Pericardium fibroblast (primary cell): Measurements from ENCODE around the gene ZNF780A. TPM values are rescaled to one million over a fixed set of nuclear protein-coding genes. Genes with fewer than 3 reads are reported as not detected.

Experiments used
- total RNA-seq: library from RNA; depleted of rRNA; stranded (reverse); fragments of >200 nt; gene quantifications from 2 replicates; pipeline ENCODE4 v1.2.3, GENCODE V29; 2015

Gene ZNF780A
- 8.3 and 15.3 TPM in 2 replicates for total RNA-seq

GRCh38 chr19:40090241-40091204 is at the start of gene ZNF780A:
Gene ZNF780A (minus strand): TSS chr19:40090943. CDS start chr19:40084753, 6,190 bp downstream.

GRCh38 chr19:40055832-40056504 is 34.8 kb downstream of the ZNF780A start, which contains the start of gene ZNF780B:
Gene ZNF780B (minus strand): TSS chr19:40056231. CDS start chr19:40050332, 5,899 bp downstream.

Other genes with a start within 250 kb of the ZNF780A start
- 98.4 and 142 TPM in 2 replicates for gene FBL, start 244.6 kb downstream of the ZNF780A start, total RNA-seq
- gene FCGBP, start 156.3 kb downstream of the ZNF780A start, total RNA-seq, result 0.17 TPM in 1 of 2 replicates, not detected in the other
- gene PSMC4, start 119.8 kb downstream of the ZNF780A start, total RNA-seq, result 66.0 and 86.1 TPM in 2 replicates
- 1.0 and 1.9 TPM in 2 replicates for gene ZNF546, start 93.9 kb downstream of the ZNF780A start, total RNA-seq
- 4.6 and 20.4 TPM in 2 replicates for gene ZNF780B, start 34.7 kb downstream of the ZNF780A start, total RNA-seq
- gene MAP3K10, start 100.5 kb upstream of the ZNF780A start, total RNA-seq, result 6.4 and 8.5 TPM in 2 replicates
- gene TTC9B, start 127.4 kb upstream of the ZNF780A start, total RNA-seq, result not detected in 2 replicates
- gene CCNP, start 135.7 kb upstream of the ZNF780A start, total RNA-seq, result 1.2 TPM in 1 of 2 replicates, not detected in the other
- 70.4 and 75.0 TPM in 2 replicates for gene AKT2, start 194.4 kb upstream of the ZNF780A start, total RNA-seq